ENCODE results near the gene OSBPL7. TPM values are rescaled to one million over a fixed set of nuclear protein-coding genes. Genes with fewer than 3 reads are reported as not detected.

The OSBPL7 gene
- total and polyA plus RNA-seq, 2 donors (not counting 1 experiment from before 2014, with no cell fraction given) = 51.0 to 61.3 TPM

DNA sequence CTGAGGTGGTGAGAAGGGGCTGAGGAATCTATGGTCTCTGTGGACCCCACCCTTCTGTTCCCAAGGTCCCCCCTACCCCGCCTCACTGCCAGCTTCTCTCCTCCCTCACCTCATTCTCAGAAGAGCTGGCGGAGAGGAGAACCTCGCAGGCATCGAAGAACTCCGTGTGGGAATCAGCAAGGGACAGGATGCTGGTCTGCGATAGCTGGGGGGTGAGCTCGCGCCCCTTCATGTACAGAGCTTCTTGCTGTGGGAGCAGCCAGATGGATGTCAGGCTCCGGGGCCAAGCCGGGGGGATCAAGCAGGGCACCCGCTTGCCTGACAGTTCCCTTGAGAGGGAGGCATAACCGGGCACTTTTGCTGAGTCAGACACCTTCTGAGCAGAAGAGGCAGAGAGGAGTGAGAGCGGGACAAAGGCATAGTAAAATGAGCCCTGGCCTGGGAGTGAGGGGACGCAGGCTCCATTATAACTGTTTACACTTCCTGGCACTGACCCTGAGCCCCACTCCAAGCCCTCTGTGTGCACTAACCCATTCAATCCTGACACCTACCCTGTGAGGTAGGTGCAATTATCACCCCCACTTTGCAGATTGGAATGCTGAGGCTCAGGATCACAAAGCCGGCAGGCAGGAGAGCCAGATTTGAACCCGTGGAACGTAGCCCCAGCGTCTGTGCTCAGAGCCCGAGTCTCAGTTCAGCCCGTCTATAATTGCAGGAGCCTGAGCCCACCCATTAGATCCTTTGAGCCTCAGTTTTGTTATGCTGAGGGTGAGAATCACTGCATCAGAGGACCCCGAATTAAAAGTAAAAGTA lies 6.3 kb downstream of the OSBPL7 start:
- Histone ChIP-seq H4K20me1 (ENCODE audit: control insufficient read depth, insufficient read depth, low read length, poor library complexity, severe bottlenecking) (no peaks in the 10 kb centered on the region), H3K79me2 (ENCODE audit: control insufficient read depth, insufficient read depth, low read length) (no peaks in the 10 kb centered on the region), H3K9ac (ENCODE audit: low read length) (no peak overlapping the region), H3K4me3 (ENCODE audit: control extremely low read depth in 1 of 5, extremely low read depth in 1 of 5, insufficient read depth in 1 of 5, low read depth in 2 of 5, low read length in 4 of 5) (no peak overlapping the region), H3K27me3 (replicated peaks in 1 of 4; ENCODE audit: control extremely low read depth in 1 of 4, control insufficient read depth in 3 of 4, insufficient read depth in 4 of 4, low read length in 3 of 4) (no peaks in the 10 kb centered on the region), H3K36me3 (replicated peaks in 1 of 2; ENCODE audit: control extremely low read depth in 1 of 2, control insufficient read depth in 1 of 2, extremely low read depth in 1 of 2, insufficient read depth in 2 of 2, low read length in 1 of 2) (peaks cover 0 to 71% of the 10 kb centered on the region in 2 experiments), H2AFZ (ENCODE audit: insufficient read depth, low read depth, low read length, poor library complexity, severe bottlenecking) (no peak overlapping the region), H3K9me3 (ENCODE audit: control extremely low read depth in 1 of 3, control insufficient read depth in 2 of 3, insufficient read depth in 1 of 3, low read length in 2 of 3) (no peaks in the 10 kb centered on the region), H3K27ac (ENCODE audit: low read length in 2 of 2) (no peak overlapping the region), H3K4me2 (replicated peaks; ENCODE audit: low read depth, low read length, poor library complexity, severe bottlenecking) (no peak overlapping the region), H3K4me1 (ENCODE audit: control insufficient read depth in 2 of 2, insufficient read depth in 2 of 2, low read length in 2 of 2) (peaks cover 0 to under 1% of the 10 kb centered on the region in 2 donors)
- Mint-ChIP-seq H3K4me1 (peaks cover 4% of the 10 kb centered on the region), H3K4me3 (no peak overlapping the region), H3K27me3 (no peaks in the 10 kb centered on the region), H3K9me3 (ENCODE audit: insufficient read depth) (no peaks in the 10 kb centered on the region), H3K27ac (no peak overlapping the region)
- ChIA-PET CTCF (no interaction called here), POLR2A (no interaction called here)
- ATAC-seq (ENCODE audit: low read depth) (no peak), DNase-seq (no peak)
- TF ChIP-seq EZH2 (IDR thresholded peaks at IDR 0.05; ENCODE audit: borderline replicate concordance, insufficient read depth, low read depth, low read length, poor library complexity, severe bottlenecking) = no peak
- TF ChIP-seq, protein P1, sequence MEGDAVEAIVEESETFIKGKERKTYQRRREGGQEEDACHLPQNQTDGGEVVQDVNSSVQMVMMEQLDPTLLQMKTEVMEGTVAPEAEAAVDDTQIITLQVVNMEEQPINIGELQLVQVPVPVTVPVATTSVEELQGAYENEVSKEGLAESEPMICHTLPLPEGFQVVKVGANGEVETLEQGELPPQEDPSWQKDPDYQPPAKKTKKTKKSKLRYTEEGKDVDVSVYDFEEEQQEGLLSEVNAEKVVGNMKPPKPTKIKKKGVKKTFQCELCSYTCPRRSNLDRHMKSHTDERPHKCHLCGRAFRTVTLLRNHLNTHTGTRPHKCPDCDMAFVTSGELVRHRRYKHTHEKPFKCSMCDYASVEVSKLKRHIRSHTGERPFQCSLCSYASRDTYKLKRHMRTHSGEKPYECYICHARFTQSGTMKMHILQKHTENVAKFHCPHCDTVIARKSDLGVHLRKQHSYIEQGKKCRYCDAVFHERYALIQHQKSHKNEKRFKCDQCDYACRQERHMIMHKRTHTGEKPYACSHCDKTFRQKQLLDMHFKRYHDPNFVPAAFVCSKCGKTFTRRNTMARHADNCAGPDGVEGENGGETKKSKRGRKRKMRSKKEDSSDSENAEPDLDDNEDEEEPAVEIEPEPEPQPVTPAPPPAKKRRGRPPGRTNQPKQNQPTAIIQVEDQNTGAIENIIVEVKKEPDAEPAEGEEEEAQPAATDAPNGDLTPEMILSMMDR (IDR thresholded peaks at IDR 0.05) = no peak
- intact Hi-C loops (cut with micrococcal nuclease) = no loop called here
- WGBS (ENCODE audit: insufficient coverage) = 96% methylated on average over 16 of the region's 21 CpGs

DNA sequence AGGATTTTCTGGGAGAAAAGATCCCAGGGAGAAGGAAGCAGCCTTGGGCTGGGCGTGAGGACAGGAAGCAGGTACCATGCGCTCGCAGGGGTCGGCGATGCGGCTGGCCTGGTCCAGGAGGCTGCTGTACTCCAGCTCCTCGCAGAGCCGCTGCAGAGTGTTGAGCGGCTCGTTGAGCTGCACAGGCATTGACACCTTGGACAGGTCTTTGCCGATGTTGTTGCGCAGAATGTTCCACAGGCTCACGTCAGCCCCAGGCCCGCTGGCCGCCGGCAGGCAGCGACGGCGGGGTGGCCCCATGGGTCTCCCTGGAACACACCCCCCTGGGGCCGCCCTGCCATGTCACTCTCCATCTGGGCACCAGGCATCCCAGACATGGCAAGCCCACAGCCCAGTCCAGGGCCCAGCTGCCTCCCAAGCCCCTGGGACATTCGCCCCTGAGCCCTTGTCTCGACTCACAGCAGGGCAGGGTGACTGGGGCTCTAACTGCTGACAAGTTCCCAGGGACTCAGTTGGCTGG lies 8.0 kb downstream of the OSBPL7 start:
- H3K4me1 ChIP-seq (ENCODE audit: control insufficient read depth in 2 of 2, insufficient read depth in 2 of 2, low read length in 2 of 2) = no peaks in the 10 kb centered on the region
- H3K27ac Mint-ChIP-seq = no peak overlapping the region
- H3K9me3 Mint-ChIP-seq (ENCODE audit: insufficient read depth) = no peaks in the 10 kb centered on the region
- H3K79me2 ChIP-seq (ENCODE audit: control insufficient read depth, insufficient read depth, low read length) = no peaks in the 10 kb centered on the region
- TF ChIP-seq, protein P1 (IDR thresholded peaks at IDR 0.05) = no peak
- no peak for TF ChIP-seq EZH2 (IDR thresholded peaks at IDR 0.05; ENCODE audit: borderline replicate concordance, insufficient read depth, low read depth, low read length, poor library complexity, severe bottlenecking)
- ChIA-PET POLR2A (no interaction called here), CTCF (no interaction called here)
- DNase-seq (no peak), ATAC-seq (ENCODE audit: low read depth) (no peak)
- H3K4me2 ChIP-seq (replicated peaks; ENCODE audit: low read depth, low read length, poor library complexity, severe bottlenecking) = no peak overlapping the region
- H3K36me3 ChIP-seq (replicated peaks in 1 of 2; ENCODE audit: control extremely low read depth in 1 of 2, control insufficient read depth in 1 of 2, extremely low read depth in 1 of 2, insufficient read depth in 2 of 2, low read length in 1 of 2) = peaks cover 0 to 75% of the 10 kb centered on the region in 2 experiments
- no peak overlapping the region for H2AFZ ChIP-seq (ENCODE audit: insufficient read depth, low read depth, low read length, poor library complexity, severe bottlenecking)
- H3K4me1 Mint-ChIP-seq = no peaks in the 10 kb centered on the region
- H3K9ac ChIP-seq (ENCODE audit: low read length) = no peak overlapping the region
- H3K27me3 ChIP-seq (replicated peaks in 1 of 4; ENCODE audit: control extremely low read depth in 1 of 4, control insufficient read depth in 3 of 4, insufficient read depth in 4 of 4, low read length in 3 of 4) = no peaks in the 10 kb centered on the region
- no peaks in the 10 kb centered on the region for H4K20me1 ChIP-seq (ENCODE audit: control insufficient read depth, insufficient read depth, low read length, poor library complexity, severe bottlenecking)
- intact Hi-C loops (cut with micrococcal nuclease) = no loop called here
- H3K4me3 ChIP-seq (ENCODE audit: control extremely low read depth in 1 of 5, extremely low read depth in 1 of 5, insufficient read depth in 1 of 5, low read depth in 2 of 5, low read length in 4 of 5) = no peak overlapping the region
- no peaks in the 10 kb centered on the region for H3K27me3 Mint-ChIP-seq
- H3K9me3 ChIP-seq (ENCODE audit: control extremely low read depth in 1 of 3, control insufficient read depth in 2 of 3, insufficient read depth in 1 of 3, low read length in 2 of 3) = no peaks in the 10 kb centered on the region
- no peak overlapping the region for H3K27ac ChIP-seq (ENCODE audit: low read length in 2 of 2)
- 97% methylated on average over 22 of the region's 22 CpGs for WGBS (ENCODE audit: insufficient coverage)
- no peak overlapping the region for H3K4me3 Mint-ChIP-seq
